ENCODE results near the gene ASCC2.

ASCC2 gene

GRCh38 chr22:29793396-29793795 is 44.7 kb downstream of the ASCC2 start:
- TF ChIP-seq MAX (IDR thresholded peaks at IDR 0.05) (no peak), YY1 (IDR thresholded peaks at IDR 0.05; ENCODE audit: low read depth) (no peak), NFIC (IDR thresholded peaks at IDR 0.05) (no peak), EP300 (IDR thresholded peaks at IDR 0.05; ENCODE audit: borderline replicate concordance) (no peak), EGR1 (IDR thresholded peaks at IDR 0.05) (no peak), CEBPB (IDR thresholded peaks at IDR 0.05) (no peak), TEAD4 (IDR thresholded peaks at IDR 0.05) (no peak), FOXM1 (IDR thresholded peaks at IDR 0.05; ENCODE audit: borderline replicate concordance, low read depth) (no peak), REST (IDR thresholded peaks at IDR 0.05; ENCODE audit: low read depth) (no peak), USF1 (IDR thresholded peaks at IDR 0.05) (no peak), ZBTB7A (IDR thresholded peaks at IDR 0.05; ENCODE audit: low read depth) (no peak), CREB1 (IDR thresholded peaks at IDR 0.05; ENCODE audit: low read depth) (no peak), TAF1 (IDR thresholded peaks at IDR 0.05; ENCODE audit: low read depth) (no peak), RAD21 (IDR thresholded peaks at IDR 0.05; ENCODE audit: low read depth) (no peak)

- TF ChIP-seq ZBTB7A (IDR thresholded peaks at IDR 0.05; ENCODE audit: low read depth) (no peak), EGR1 (IDR thresholded peaks at IDR 0.05) (no peak), NFIC (IDR thresholded peaks at IDR 0.05) (no peak), TCF12 (IDR thresholded peaks at IDR 0.05; ENCODE audit: low read depth) (no peak), CREB1 (IDR thresholded peaks at IDR 0.05; ENCODE audit: low read depth) (no peak), FOXM1 (IDR thresholded peaks at IDR 0.05; ENCODE audit: borderline replicate concordance, low read depth) (no peak), TAF1 (IDR thresholded peaks at IDR 0.05; ENCODE audit: low read depth) (no peak), CEBPB (IDR thresholded peaks at IDR 0.05) (no peak), USF1 (IDR thresholded peaks at IDR 0.05) (no peak), YY1 (IDR thresholded peaks at IDR 0.05; ENCODE audit: low read depth) (no peak), RAD21 (IDR thresholded peaks at IDR 0.05; ENCODE audit: low read depth) (no peak), REST (IDR thresholded peaks at IDR 0.05; ENCODE audit: low read depth) (no peak), TEAD4 (IDR thresholded peaks at IDR 0.05) (no peak)
These were observed 48.0 kb downstream of the ASCC2 start for GRCh38 chr22:29790061-29790460.

- TF ChIP-seq YY1 (IDR thresholded peaks at IDR 0.05; ENCODE audit: low read depth) = no peak
These were observed 49.5 kb downstream of the ASCC2 start for GRCh38 chr22:29788339-29789279.

GRCh38 chr22:29787371-29787980 is 50.6 kb downstream of the ASCC2 start:
- TF ChIP-seq ZBTB7A (IDR thresholded peaks at IDR 0.05; ENCODE audit: low read depth) (no peak), RAD21 (IDR thresholded peaks at IDR 0.05; ENCODE audit: low read depth) (no peak), NFIC (IDR thresholded peaks at IDR 0.05) (no peak), REST (IDR thresholded peaks at IDR 0.05; ENCODE audit: low read depth) (no peak), TAF1 (IDR thresholded peaks at IDR 0.05; ENCODE audit: low read depth) (no peak), TEAD4 (IDR thresholded peaks at IDR 0.05) (no peak), CEBPB (IDR thresholded peaks at IDR 0.05) (no peak), YY1 (IDR thresholded peaks at IDR 0.05; ENCODE audit: low read depth) (no peak), TCF12 (IDR thresholded peaks at IDR 0.05; ENCODE audit: low read depth) (no peak), FOXM1 (IDR thresholded peaks at IDR 0.05; ENCODE audit: borderline replicate concordance, low read depth) (no peak), EGR1 (IDR thresholded peaks at IDR 0.05) (no peak)
